Measurements from ENCODE around the gene FOXJ3. TPM values are rescaled to one million over a fixed set of nuclear protein-coding genes. Genes with fewer than 3 reads are reported as not detected.

The FOXJ3 gene
- total and polyA plus RNA-seq, 2 of the 8 experiments (the other 6 are each of a cell fraction or from before 2014, with no cell fraction given), result 48.6 to 51.9 TPM

- H3K36me3 ChIP-seq (ENCODE audit: control insufficient read depth in 2 of 4, insufficient read depth in 4 of 4, low read length in 3 of 4), result peaks cover 0 to 4% (median 0%) of the 10 kb centered on the region in 4 experiments; a peak in 2 of 8 replicates
- FAIRE-seq, result no peak
- H2AFZ ChIP-seq (ENCODE audit: low read length), result no peak overlapping the region
- H3K9ac ChIP-seq (replicated peaks in 1 of 4; ENCODE audit: extremely low read depth in 1 of 4, low read depth in 3 of 4, low read length in 3 of 4), result no peak overlapping the region
- POLR2A ChIA-PET (ENCODE audit: partially characterized antibody), result no interaction called here
- no peak overlapping the region for H3K14ac ChIP-seq (ENCODE audit: insufficient read length)
- H2BK5ac ChIP-seq (ENCODE audit: low read depth, low read length), result no peak overlapping the region
- no peaks in the 10 kb centered on the region; the same call in 1 of the 2 replicates for H3K79me1 ChIP-seq (ENCODE audit: low read depth, low read length)
- H3K4me1 ChIP-seq (replicated peaks in 1 of 4; ENCODE audit: control insufficient read depth in 3 of 4, insufficient read depth in 4 of 4, low read length in 3 of 4), result peaks cover 0 to 6% (median 4%) of the 10 kb centered on the region in 4 experiments; a peak in 3 of 7 replicates
- no peak overlapping the region for H3K56ac ChIP-seq (replicated peaks; ENCODE audit: insufficient read length, low read depth, low read length)
- no peak overlapping the region for H3K23ac ChIP-seq (ENCODE audit: insufficient read length)
- no peak overlapping the region for H3K18ac ChIP-seq (ENCODE audit: extremely low read depth, low read length)
- H2BK20ac ChIP-seq (ENCODE audit: low read length), result no peak overlapping the region
- no peak overlapping the region for H2AK5ac ChIP-seq (ENCODE audit: low read depth, low read length)
- H4K8ac ChIP-seq (ENCODE audit: extremely low read depth, insufficient read depth, low read length), result no peak overlapping the region
- no peak overlapping the region for H3K27ac ChIP-seq (ENCODE audit: low read depth, low read length)
- H4K91ac ChIP-seq (replicated peaks; ENCODE audit: insufficient read length, low read length), result no peak overlapping the region
- H4K5ac ChIP-seq (ENCODE audit: insufficient read length, low read depth, low read length), result no peak overlapping the region
- DNase-seq (ENCODE audit: low read depth in 1 of 2, low spot score in 2 of 2), result no peak
- H4K20me1 ChIP-seq (replicated peaks in 1 of 2; ENCODE audit: control insufficient read depth in 1 of 2, insufficient read depth in 2 of 2, low read length in 2 of 2), result peaks cover 2 to 3% of the 10 kb centered on the region in 2 experiments
- H2BK12ac ChIP-seq (ENCODE audit: low read depth, low read length), result no peak overlapping the region
- no peaks in the 10 kb centered on the region for H3K27me3 ChIP-seq (replicated peaks in 1 of 4; ENCODE audit: control insufficient read depth in 3 of 4, extremely low read depth in 1 of 4, insufficient read depth in 3 of 4, low read length in 3 of 4)
- H3K23me2 ChIP-seq (ENCODE audit: low read depth, low read length), result no peaks in the 10 kb centered on the region; the same call in 1 of the 2 replicates
- CTCF ChIA-PET (ENCODE audit: partially characterized antibody), result no interaction called here
- no peak overlapping the region for H3K4ac ChIP-seq (replicated peaks; ENCODE audit: insufficient read length, low read depth, low read length)
- no peak overlapping the region for H2BK15ac ChIP-seq (ENCODE audit: low read length)
- no peak overlapping the region for H3K4me3 ChIP-seq (ENCODE audit: extremely low read depth in 1 of 4, insufficient read depth in 2 of 4, low read depth in 3 of 4, low read length in 4 of 4)
- no peaks in the 10 kb centered on the region for H3K9me3 ChIP-seq (ENCODE audit: insufficient read depth in 2 of 2, low read depth in 1 of 2, low read length in 1 of 2)
- H3K4me2 ChIP-seq (ENCODE audit: insufficient read depth in 1 of 2, low read depth in 2 of 2, low read length in 2 of 2), result no peak overlapping the region
- peaks cover 0 to 42% of the 10 kb centered on the region in 2 experiments; a peak in 2 of 4 replicates for H3K79me2 ChIP-seq (ENCODE audit: control insufficient read depth in 1 of 2, insufficient read depth in 2 of 2, low read length in 2 of 2)
- H2BK120ac ChIP-seq (replicated peaks; ENCODE audit: low read depth, low read length), result no peak overlapping the region
- WGBS, 2 experiments (ENCODE audit: extremely low coverage in 1 of 2, insufficient coverage in 1 of 2, insufficient read length in 1 of 2, insufficient replicate concordance in 2 of 2, low coverage in 1 of 2, low lambda C conversion rate in 2 of 2, missing lambda C conversion rate in 1 of 2), result 97% methylated on average over 2 of the region's 2 CpGs; no CpG with 5 or more reads in 1 of the 2 experiments
- TF ChIP-seq KDM5A (IDR thresholded peaks at IDR 0.05; ENCODE audit: low read length), result no peak
- TF ChIP-seq RAD21 (IDR thresholded peaks at IDR 0.05 in 1 of 2, conservative IDR thresholded peaks at IDR 0.05 in 1 of 2; ENCODE audit: low read depth in 2 of 2, low read length in 2 of 2), result no peak
- no peak for TF ChIP-seq FOSL1 (IDR thresholded peaks at IDR 0.05; ENCODE audit: insufficient read depth, low read depth, low read length)
- TF ChIP-seq NANOG (IDR thresholded peaks at IDR 0.05; ENCODE audit: insufficient read depth, low read depth, low read length, poor library complexity, severe bottlenecking), result no peak
- no peak for TF ChIP-seq EZH2 (IDR thresholded peaks at IDR 0.05; ENCODE audit: low read depth, low read length, severe bottlenecking)
- TF ChIP-seq RFX5 (IDR thresholded peaks at IDR 0.05; ENCODE audit: borderline replicate concordance, low read depth, low read length), result no peak
- no peak for TF ChIP-seq SP1 (IDR thresholded peaks at IDR 0.05; ENCODE audit: low read depth, low read length)
- no peak for TF ChIP-seq CREB1 (IDR thresholded peaks at IDR 0.05)
- TF ChIP-seq ASH2L (IDR thresholded peaks at IDR 0.05; ENCODE audit: low read length), result no peak
- no peak for TF ChIP-seq RXRA (IDR thresholded peaks at IDR 0.05; ENCODE audit: insufficient read depth, low read depth, low read length)
- no peak for TF ChIP-seq SIN3A (conservative IDR thresholded peaks at IDR 0.05 in 1 of 2, IDR thresholded peaks at IDR 0.05 in 1 of 2; ENCODE audit: low read depth in 1 of 2, low read length in 2 of 2)
- no peak for TF ChIP-seq TBP (IDR thresholded peaks at IDR 0.05; ENCODE audit: low read depth, low read length)
- no peak for TF ChIP-seq SAP30 (IDR thresholded peaks at IDR 0.05; ENCODE audit: insufficient read depth, insufficient replicate concordance, low read length)
Observed at GRCh38 chr1:42221952-42222606, 113.0 kb downstream of the FOXJ3 start.

Data from H1 (cell line).